Activated CD4-positive, alpha-beta T cell treated with anti-CD3 and anti-CD28 coated beads for 36 hours (primary cell): ENCODE measurements around the gene ASIP. TPM values are rescaled to one million over a fixed set of nuclear protein-coding genes. Genes with fewer than 3 reads are reported as not detected.

Experiments
- ATAC-seq: fragments of 200-7000 bp; cut with Tn5 transposase; one replicate; pipeline ENCODE4 v1.10.0; 2021; ENCODE audit warnings: mild to moderate bottlenecking, moderate library complexity
- CTCF ChIA-PET: fragments of 350-600 bp; sonication (Branson Sonifier 250); formaldehyde crosslinking; loops from one replicate; lab custom pipeline; 2021; ENCODE audit warnings: antibody characterized with exemption; lab: Charles Lee
- POLR2A ChIA-PET: fragments of 350-600 bp; sonication (Branson Sonifier 250); formaldehyde crosslinking; loops from one replicate; lab custom pipeline; 2021; ENCODE audit warnings: antibody characterized with exemption, inconsistent platforms; lab: Charles Lee
- DNase-seq: peaks from one replicate; pipeline ENCODE4 v3.0.0-alpha.2; 2020
- H3K27ac Mint-ChIP-seq: one replicate; pipeline ENCODE4 v1.8.0; 2021; ENCODE audit warnings: mixed read lengths
- H3K27me3 Mint-ChIP-seq: one replicate; pipeline ENCODE4 v1.8.0; 2021; ENCODE audit warnings: mixed read lengths
- H3K36me3 Mint-ChIP-seq: one replicate; pipeline ENCODE4 v1.8.0; 2021; ENCODE audit warnings: low read depth, mixed read lengths
- H3K4me1 Mint-ChIP-seq: one replicate; pipeline ENCODE4 v1.8.0; 2021; ENCODE audit warnings: mixed read lengths
- H3K4me3 Mint-ChIP-seq: one replicate; pipeline ENCODE4 v1.8.0; 2021; ENCODE audit warnings: mild to moderate bottlenecking, moderate library complexity, mixed read lengths
- H3K9me3 Mint-ChIP-seq: one replicate; pipeline ENCODE4 v1.8.0; 2021; ENCODE audit warnings: low read depth, mixed read lengths
- intact Hi-C, 2 experiments: fragments of 100-400 bp; cut with DNase I in 1 of 2; cut with micrococcal nuclease in 1 of 2; formaldehyde crosslinking; loops; one replicate each; pipeline versions ENCODE4 v1.14.2 to v1.15.1; 2022 to 2024; cut with DNase I, micrococcal nuclease
- total RNA-seq, 2 experiments: library from RNA; stranded (reverse); gene quantifications; one replicate each; pipeline ENCODE4 v1.2.3, GENCODE V29; 2021

Gene ASIP
- total RNA-seq, 2 experiments from 2014 or later, result not detected

GRCh38 chr20:34311118-34312023 lies 70.1 kb downstream of the ASIP start:
- no peak overlapping the region for H3K27ac Mint-ChIP-seq
- DNase-seq, result no peak
- no peaks in the 10 kb centered on the region for H3K36me3 Mint-ChIP-seq
- no peaks in the 10 kb centered on the region for H3K9me3 Mint-ChIP-seq
- H3K4me3 Mint-ChIP-seq, result no peak overlapping the region
- intact Hi-C loops, result loop anchor here (1.0 to 5.0 kb wide), 7 partner anchors 162 to 458 kb away; no protein-coding TSS in a partner anchor
- ChIA-PET CTCF (interaction anchor here (0.6 to 4.4 kb wide), 33 partner anchors 9 to 458 kb away, joined by 3 to 82 read pairs (median 8); partner anchors contain the start of genes AHCY, DYNLRB1, ITCH and MAP1LC3A), POLR2A (interaction anchor here (0.7 kb wide), 1 partner anchor 59 kb away, joined by 3 read pairs; no protein-coding TSS in a partner anchor)
- no peak for ATAC-seq
- peaks cover 7% of the 10 kb centered on the region for H3K4me1 Mint-ChIP-seq
- H3K27me3 Mint-ChIP-seq, result peaks cover 18% of the 10 kb centered on the region

- Mint-ChIP-seq H3K9me3 (no peaks in the 10 kb centered on the region), H3K27ac (no peak overlapping the region), H3K4me1 (peaks cover 7% of the 10 kb centered on the region), H3K36me3 (no peaks in the 10 kb centered on the region), H3K27me3 (peaks cover 18% of the 10 kb centered on the region), H3K4me3 (no peak overlapping the region)
- ChIA-PET CTCF (interaction anchor here (0.5 to 4.4 kb wide), 78 partner anchors 9 to 592 kb away, joined by 3 to 82 read pairs (median 6); partner anchors contain the start of genes AHCY, ASIP, DYNLRB1 and ITCH), POLR2A (interaction anchor here (0.7 to 1.3 kb wide), 4 partner anchors 10 to 458 kb away, joined by 3 to 9 read pairs (median 4); partner anchors contain the start of genes AHCY and DYNLRB1)
- DNase-seq (no peak), ATAC-seq (peak; percentile 13)
- intact Hi-C loops, result loop anchor here (1.0 to 5.0 kb wide), 7 partner anchors 161 to 457 kb away; no protein-coding TSS in a partner anchor
These were observed 70.8 kb downstream of the ASIP start for GRCh38 chr20:34312024-34312460.

- intact Hi-C loops, result loop anchor here (1.0 to 5.0 kb wide), 7 partner anchors 161 to 457 kb away; no protein-coding TSS in a partner anchor
- Mint-ChIP-seq H3K36me3 (no peaks in the 10 kb centered on the region), H3K4me1 (peaks cover 7% of the 10 kb centered on the region), H3K9me3 (no peaks in the 10 kb centered on the region), H3K27me3 (peaks cover 18% of the 10 kb centered on the region), H3K4me3 (no peak overlapping the region), H3K27ac (no peak overlapping the region)
- DNase-seq (peak; percentile 94), ATAC-seq (peak; percentile 99)
- ChIA-PET POLR2A (interaction anchor here (0.6 to 1.3 kb wide), 5 partner anchors 10 to 457 kb away, joined by 3 to 9 read pairs (median 4); partner anchors contain the start of genes AHCY and DYNLRB1), CTCF (interaction anchor here (0.5 to 4.4 kb wide), 96 partner anchors 8 to 591 kb away, joined by 3 to 82 read pairs (median 5); partner anchors contain the start of genes AHCY, ASIP, DYNLRB1 and ITCH)
These were observed 71.5 kb downstream of the ASIP start for GRCh38 chr20:34312544-34313217.

GRCh38 chr20:34315236-34315635 lies 74.0 kb downstream of the ASIP start:
- H3K36me3 Mint-ChIP-seq, result no peaks in the 10 kb centered on the region
- no peak overlapping the region for H3K27ac Mint-ChIP-seq
- no peak overlapping the region for H3K4me3 Mint-ChIP-seq
- intact Hi-C loops, result no loop called here
- peaks cover 7% of the 10 kb centered on the region for H3K4me1 Mint-ChIP-seq
- ChIA-PET CTCF (interaction anchor here (0.7 to 4.4 kb wide), 6 partner anchors 9 to 208 kb away, joined by 3 to 66 read pairs (median 4); partner anchors contain the start of gene DYNLRB1), POLR2A (no interaction called here)
- ATAC-seq, result no peak
- DNase-seq, result no peak
- H3K9me3 Mint-ChIP-seq, result no peaks in the 10 kb centered on the region
- H3K27me3 Mint-ChIP-seq, result peaks cover 18% of the 10 kb centered on the region

- Mint-ChIP-seq H3K9me3 (no peaks in the 10 kb centered on the region), H3K36me3 (no peaks in the 10 kb centered on the region), H3K4me1 (peaks cover 7% of the 10 kb centered on the region), H3K27me3 (peaks cover 13% of the 10 kb centered on the region), H3K27ac (no peak overlapping the region), H3K4me3 (no peak overlapping the region)
- DNase-seq (no peak), ATAC-seq (no peak)
- intact Hi-C loops, result no loop called here
- ChIA-PET CTCF (interaction anchor here (1.6 kb wide), 1 partner anchor 200 kb away, joined by 5 read pairs; the partner anchor contains the start of gene DYNLRB1), POLR2A (interaction anchor here (1.3 kb wide), 1 partner anchor 13 kb away, joined by 3 read pairs; the partner anchor contains the start of gene AHCY)
These were observed 75.1 kb downstream of the ASIP start for GRCh38 chr20:34316196-34316814.

Other genes with a start within 250 kb of the ASIP start
- gene RALY, start 247.5 kb upstream of the ASIP start, total RNA-seq, result 100 to 1,000 TPM; 139 to 152 TPM
- 100 to 1,000 TPM; 179 to 187 TPM for gene EIF2S2, start 129.2 kb upstream of the ASIP start, total RNA-seq
- 100 to 1,000 TPM; 183 to 189 TPM for gene AHCY, start 61.9 kb downstream of the ASIP start, total RNA-seq
- 10 to 100 TPM; 41.4 to 43.5 TPM for gene ITCH, start 121.8 kb downstream of the ASIP start, total RNA-seq